GM12864 (cell line): Measurements from ENCODE around the gene TTLL6.
A peak's percentile ranks its signal among the peaks of the same experiment; 100 is the strongest.

ENCODE experiments used
- DNase-seq: peaks from one replicate; pipeline ENCODE4 v3.0.0-alpha.2; 2011; ENCODE audit warnings: low read depth
- H3K4me3 ChIP-seq: 2 replicates; pipeline ENCODE4 v1.5.1; 2011; ENCODE audit warnings: mild to moderate bottlenecking, low read depth, low read length, control low read depth
- TF ChIP-seq, protein P1 (sequence below): IDR thresholded peaks from 2 replicates; pipeline ENCODE4 v1.5.1; 2011; ENCODE audit warnings: low read depth, mild to moderate bottlenecking, moderate library complexity, low read length, control low read depth, inconsistent platforms; ENCODE audit errors: missing control alignments

TTLL6 gene

DNA sequence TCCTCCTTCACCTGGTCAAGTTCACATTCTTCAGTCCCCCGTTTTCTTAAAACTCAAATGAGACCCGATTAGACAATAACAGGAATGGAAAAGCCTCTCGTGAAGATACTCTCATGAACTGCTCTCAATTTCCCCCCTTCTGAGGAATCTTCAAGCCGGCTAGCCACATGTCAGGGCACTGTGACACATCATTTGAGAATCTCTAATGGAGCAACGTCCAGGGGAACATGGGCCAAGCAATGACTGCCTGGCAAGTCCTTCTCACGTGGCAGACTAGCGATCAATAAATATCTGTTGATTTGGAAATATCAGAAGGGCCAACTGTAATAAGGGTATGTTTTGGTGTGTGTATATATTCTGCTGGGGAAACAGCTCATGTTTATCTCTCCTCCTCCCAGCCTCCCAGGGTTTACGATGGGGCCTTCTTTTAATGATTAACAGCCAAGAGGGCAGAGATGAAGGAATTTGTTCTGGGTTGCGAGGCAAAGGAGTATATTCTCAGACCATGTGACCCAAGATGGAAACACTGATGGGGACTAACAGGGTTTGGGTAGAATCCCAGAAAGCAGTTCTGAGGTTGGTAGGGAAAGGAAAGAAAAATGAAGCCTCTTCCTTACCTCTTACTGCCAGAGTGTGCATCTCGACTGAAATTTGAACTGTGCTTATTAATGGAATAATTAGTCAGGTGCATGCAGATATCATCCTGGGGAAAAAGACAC, 21.4 kb downstream of the TTLL6 start:
- no peak overlapping the region for H3K4me3 ChIP-seq
- TF ChIP-seq, protein P1, sequence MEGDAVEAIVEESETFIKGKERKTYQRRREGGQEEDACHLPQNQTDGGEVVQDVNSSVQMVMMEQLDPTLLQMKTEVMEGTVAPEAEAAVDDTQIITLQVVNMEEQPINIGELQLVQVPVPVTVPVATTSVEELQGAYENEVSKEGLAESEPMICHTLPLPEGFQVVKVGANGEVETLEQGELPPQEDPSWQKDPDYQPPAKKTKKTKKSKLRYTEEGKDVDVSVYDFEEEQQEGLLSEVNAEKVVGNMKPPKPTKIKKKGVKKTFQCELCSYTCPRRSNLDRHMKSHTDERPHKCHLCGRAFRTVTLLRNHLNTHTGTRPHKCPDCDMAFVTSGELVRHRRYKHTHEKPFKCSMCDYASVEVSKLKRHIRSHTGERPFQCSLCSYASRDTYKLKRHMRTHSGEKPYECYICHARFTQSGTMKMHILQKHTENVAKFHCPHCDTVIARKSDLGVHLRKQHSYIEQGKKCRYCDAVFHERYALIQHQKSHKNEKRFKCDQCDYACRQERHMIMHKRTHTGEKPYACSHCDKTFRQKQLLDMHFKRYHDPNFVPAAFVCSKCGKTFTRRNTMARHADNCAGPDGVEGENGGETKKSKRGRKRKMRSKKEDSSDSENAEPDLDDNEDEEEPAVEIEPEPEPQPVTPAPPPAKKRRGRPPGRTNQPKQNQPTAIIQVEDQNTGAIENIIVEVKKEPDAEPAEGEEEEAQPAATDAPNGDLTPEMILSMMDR: no peak
- DNase-seq: no peak

DNA sequence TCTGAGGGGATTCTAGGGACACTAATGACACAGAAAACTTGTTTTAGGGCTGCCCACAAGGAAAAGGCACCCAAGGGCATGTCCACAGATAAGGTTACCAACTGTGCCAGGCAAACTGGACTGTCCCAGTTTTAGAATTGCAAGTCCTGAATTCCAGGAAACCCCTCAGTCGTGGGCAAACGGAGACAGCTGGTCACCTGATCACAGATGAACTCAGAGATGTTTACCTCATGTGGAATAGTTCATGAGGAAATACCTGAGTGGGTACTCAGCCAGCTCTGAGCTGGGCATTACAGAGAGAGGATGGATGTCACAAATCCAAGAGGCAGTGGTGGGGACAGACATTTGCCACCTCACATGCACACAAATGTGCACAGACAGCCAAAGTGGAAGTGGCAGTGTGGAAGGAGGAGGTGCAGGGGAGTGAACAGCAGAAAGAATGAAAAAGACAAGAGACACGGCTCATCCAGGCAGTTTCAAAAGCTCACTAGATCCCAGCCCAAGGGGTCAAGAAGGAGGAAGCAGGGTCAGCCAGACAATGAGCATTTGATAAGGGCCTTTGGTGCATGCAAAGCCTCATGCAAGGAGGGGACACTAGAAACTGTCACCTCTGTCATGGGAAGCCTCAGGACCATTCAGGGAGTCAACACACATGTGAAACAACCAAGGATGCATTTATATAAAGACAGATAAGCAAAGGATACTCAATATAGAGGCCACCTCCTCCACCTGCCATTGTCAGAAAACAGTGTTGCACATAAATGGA, 24.8 kb downstream of the TTLL6 start:
- TF ChIP-seq, protein P1: no peak
- no peak for DNase-seq
- H3K4me3 ChIP-seq: no peak overlapping the region

DNA sequence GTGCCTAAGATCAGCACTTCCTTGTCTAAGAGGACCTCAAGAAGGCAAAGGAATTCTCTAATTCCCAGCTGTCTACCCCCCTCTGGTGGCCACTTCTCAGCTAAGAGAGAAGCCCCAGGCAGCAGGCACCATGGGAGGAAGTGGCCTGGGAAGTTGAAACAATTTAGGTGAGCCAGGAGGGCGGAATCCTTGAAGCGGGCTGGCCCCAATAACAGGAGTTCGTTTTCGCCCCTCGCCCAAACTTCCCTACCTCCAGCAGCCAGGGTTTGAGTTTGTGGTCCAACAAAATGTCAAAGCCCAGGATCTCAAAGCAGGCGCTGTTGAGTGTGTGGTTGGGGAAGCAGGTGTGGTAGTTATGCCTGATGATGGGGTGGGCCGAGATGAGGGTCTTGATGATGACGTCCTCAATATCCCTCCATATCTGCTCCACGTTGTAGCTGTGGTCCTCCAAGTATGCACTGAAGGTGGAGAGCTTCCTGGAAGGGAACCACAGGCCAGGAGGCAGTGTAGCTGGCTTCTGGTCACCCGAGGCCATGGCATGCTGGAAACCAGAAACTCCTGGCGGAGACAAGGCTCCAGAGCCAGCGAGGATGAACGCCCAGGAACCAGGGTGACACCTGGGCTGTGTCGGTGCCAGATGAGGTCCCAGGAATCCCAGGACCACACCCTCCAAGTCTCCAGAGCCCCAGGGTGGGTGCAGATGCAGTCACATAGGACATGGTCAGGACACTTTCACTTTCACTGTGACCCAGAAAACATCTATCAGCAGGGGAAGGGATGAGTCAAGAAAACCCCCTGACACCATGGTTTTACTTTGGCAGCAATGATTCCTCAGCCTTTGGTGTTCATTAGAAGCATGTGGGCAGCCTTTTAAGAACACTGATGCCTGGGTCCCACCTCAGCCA, 25.6 kb downstream of the TTLL6 start:
- TF ChIP-seq, protein P1: peak; percentile 54
- no peak overlapping the region for H3K4me3 ChIP-seq
- no peak for DNase-seq

DNA sequence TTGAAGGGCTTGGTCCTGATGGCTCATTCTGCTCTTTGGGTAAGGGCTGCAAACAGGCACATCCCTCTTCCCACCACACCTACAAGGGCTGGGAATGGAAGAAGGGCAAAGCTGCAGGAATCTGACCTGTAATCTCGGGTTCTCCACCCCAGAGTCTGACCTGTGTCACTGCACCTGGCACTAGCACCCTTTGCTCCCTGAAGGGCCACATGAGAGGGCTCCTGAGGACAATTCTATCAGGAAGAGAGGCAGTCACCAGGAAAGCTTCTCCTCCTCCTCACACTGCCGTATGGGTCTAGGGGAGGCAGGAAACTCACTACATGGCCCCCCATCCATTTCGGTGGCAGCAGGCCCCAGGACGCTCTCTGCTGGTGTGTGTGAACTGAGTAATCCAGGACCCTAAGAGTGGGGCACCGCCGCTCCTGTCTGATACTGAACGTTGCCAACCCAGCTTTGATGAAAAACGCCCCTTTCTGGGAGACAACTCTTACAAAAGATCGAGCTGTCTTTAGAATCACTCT, 26.4 kb downstream of the TTLL6 start:
- no peak for DNase-seq
- H3K4me3 ChIP-seq: no peak overlapping the region
- TF ChIP-seq, protein P1: no peak

DNA sequence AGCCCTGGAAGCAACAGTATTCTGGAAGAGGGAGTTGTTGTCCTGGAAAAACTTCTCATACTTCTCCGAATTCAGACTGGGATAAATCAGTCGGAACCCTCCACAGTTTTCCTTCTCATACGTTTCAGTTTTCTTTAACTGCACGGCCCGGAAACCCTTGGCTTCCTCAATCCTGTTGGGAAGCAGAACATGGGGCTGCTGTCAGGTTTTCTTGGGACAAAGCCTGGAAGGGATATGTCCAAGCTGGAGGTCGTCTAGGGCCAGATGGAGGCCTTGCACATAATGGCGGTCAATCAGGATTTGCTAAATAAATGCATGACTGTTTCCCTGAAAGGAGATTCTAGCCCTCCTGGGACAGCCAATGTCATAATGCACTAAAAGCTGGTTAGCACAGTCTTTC, 29.2 kb downstream of the TTLL6 start:
- TF ChIP-seq, protein P1: no peak
- H3K4me3 ChIP-seq: no peak overlapping the region
- no peak for DNase-seq

DNA sequence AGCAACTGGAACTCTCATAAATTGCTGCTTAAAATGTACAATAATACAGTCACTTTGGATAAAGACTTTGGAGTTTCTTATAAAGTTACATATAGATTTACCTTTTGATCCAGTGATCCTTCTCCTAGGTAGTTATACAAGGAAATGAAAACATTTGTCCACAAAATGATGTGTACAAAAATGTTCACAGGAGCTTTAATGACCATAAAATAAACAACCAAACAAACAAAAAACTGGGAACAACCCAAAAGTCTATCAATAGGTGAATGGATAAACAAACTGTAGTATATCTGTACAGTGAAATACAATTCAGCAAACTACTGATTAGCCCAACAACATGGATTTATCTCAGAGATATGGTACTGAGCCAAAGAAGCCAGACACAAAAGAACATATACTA, 37.6 kb downstream of the TTLL6 start:
- no peak overlapping the region for H3K4me3 ChIP-seq
- TF ChIP-seq, protein P1: no peak
- no peak for DNase-seq
